Measurements from ENCODE around the gene VIPR2.

DNA sequence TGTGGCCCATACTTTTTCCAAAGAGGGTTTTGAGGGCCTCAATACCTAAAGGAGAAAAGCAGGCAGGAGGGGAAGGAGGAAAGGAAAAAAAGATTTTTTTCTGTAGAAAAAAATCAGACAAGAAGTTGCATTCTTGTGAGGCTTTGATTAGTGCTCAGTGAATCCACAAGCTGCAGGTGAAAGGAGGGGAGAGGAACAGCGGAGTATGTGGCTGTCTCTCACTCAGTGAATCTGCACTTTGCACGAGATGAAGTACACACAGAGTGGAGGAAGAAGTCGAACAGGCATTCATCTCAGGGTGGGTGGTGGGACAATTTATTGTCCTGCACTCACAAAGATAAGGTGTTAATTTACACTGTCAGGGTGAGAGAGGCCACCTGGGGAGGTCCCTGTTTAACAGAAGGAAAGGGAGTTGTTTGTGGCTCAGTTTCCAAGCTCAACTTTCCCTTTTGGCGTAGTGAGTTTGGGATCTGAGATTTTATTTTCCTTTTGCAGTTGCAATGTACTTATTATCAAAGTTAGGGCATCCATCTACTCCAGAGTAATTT lies 49.0 kb upstream of the VIPR2 start:
- TF ChIP-seq EZH2 (IDR thresholded peaks at IDR 0.05; ENCODE audit: borderline replicate concordance, low read depth, low read length, poor library complexity, severe bottlenecking): no peak
- TF ChIP-seq, protein P1, sequence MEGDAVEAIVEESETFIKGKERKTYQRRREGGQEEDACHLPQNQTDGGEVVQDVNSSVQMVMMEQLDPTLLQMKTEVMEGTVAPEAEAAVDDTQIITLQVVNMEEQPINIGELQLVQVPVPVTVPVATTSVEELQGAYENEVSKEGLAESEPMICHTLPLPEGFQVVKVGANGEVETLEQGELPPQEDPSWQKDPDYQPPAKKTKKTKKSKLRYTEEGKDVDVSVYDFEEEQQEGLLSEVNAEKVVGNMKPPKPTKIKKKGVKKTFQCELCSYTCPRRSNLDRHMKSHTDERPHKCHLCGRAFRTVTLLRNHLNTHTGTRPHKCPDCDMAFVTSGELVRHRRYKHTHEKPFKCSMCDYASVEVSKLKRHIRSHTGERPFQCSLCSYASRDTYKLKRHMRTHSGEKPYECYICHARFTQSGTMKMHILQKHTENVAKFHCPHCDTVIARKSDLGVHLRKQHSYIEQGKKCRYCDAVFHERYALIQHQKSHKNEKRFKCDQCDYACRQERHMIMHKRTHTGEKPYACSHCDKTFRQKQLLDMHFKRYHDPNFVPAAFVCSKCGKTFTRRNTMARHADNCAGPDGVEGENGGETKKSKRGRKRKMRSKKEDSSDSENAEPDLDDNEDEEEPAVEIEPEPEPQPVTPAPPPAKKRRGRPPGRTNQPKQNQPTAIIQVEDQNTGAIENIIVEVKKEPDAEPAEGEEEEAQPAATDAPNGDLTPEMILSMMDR (conservative IDR thresholded peaks at IDR 0.05; ENCODE audit: low read depth, low read length): no peak
